ENCODE data around the gene LOC128125822.
A peak's percentile ranks its signal among the peaks of the same experiment; 100 is the strongest.

Gene LOC128125822

GRCh38 chr6:63571361-63572043, 778 bp upstream of the LOC128125822 start:
- no peaks in the 10 kb centered on the region for H3K4me1 ChIP-seq (ENCODE audit: control insufficient read depth, insufficient read depth, low read length)
- peaks cover 5% of the 10 kb centered on the region for H3K36me3 Mint-ChIP-seq (ENCODE audit: low read depth)
- peak overlapping the region; percentile 86 for H3K27ac Mint-ChIP-seq
- peak overlapping the region; percentile 91 for H3K27ac ChIP-seq (ENCODE audit: low read depth, low read length)
- H3K27me3 Mint-ChIP-seq (ENCODE audit: insufficient read depth) = peaks cover 51% of the 10 kb centered on the region
- 20 to 23% methylated on average over 14 to 20 of the region's 20 CpGs for WGBS, 2 experiments (ENCODE audit: insufficient coverage in 1 of 2, insufficient read length in 1 of 2)
- TF ChIP-seq, protein P1, sequence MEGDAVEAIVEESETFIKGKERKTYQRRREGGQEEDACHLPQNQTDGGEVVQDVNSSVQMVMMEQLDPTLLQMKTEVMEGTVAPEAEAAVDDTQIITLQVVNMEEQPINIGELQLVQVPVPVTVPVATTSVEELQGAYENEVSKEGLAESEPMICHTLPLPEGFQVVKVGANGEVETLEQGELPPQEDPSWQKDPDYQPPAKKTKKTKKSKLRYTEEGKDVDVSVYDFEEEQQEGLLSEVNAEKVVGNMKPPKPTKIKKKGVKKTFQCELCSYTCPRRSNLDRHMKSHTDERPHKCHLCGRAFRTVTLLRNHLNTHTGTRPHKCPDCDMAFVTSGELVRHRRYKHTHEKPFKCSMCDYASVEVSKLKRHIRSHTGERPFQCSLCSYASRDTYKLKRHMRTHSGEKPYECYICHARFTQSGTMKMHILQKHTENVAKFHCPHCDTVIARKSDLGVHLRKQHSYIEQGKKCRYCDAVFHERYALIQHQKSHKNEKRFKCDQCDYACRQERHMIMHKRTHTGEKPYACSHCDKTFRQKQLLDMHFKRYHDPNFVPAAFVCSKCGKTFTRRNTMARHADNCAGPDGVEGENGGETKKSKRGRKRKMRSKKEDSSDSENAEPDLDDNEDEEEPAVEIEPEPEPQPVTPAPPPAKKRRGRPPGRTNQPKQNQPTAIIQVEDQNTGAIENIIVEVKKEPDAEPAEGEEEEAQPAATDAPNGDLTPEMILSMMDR (conservative IDR thresholded peaks at IDR 0.05) = no peak
- H3K27me3 ChIP-seq (ENCODE audit: control insufficient read depth, insufficient read depth, low read length, poor library complexity, severe bottlenecking) = peaks cover 46% of the 10 kb centered on the region
- H3K4me3 ChIP-seq (ENCODE audit: low read length) = peak overlapping the region; percentile 88
- H3K9ac ChIP-seq (ENCODE audit: extremely low read depth, low read length, poor library complexity, severe bottlenecking) = peak overlapping the region; percentile 73
- DNase-seq = peak; percentile 70
- H3K4me3 Mint-ChIP-seq = peak overlapping the region; percentile 87
- peaks cover 11% of the 10 kb centered on the region for H3K9me3 ChIP-seq (ENCODE audit: control insufficient read depth, low read length)
- H3K9me3 Mint-ChIP-seq = peaks cover 2% of the 10 kb centered on the region
- peaks cover 21% of the 10 kb centered on the region for H3K4me1 Mint-ChIP-seq
- H3K36me3 ChIP-seq (ENCODE audit: control insufficient read depth, insufficient read depth, low read length) = peaks cover 5% of the 10 kb centered on the region

DNA sequence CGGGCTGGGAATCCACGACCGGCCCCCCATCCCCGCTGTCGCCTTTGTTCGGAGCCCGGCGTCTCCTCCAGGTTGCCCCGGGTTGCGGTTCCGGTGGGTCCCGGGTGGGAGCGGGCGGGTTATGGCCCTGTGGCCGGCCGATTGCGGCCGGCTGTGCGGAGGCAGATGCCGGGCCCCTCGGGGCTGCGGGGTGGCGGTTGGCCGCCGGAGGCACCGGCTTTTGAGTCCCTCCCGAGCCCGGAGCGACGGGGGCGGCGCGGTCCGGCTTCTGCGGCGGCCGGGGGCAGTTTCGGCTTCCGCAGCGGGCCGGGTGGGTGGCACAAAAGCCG, 431 bp downstream of the LOC128125822 start:
- Histone ChIP-seq H3K4me1 (ENCODE audit: control insufficient read depth, insufficient read depth, low read length) (no peaks in the 10 kb centered on the region), H3K9me3 (ENCODE audit: control insufficient read depth, low read length) (peaks cover 2% of the 10 kb centered on the region), H3K9ac (ENCODE audit: extremely low read depth, low read length, poor library complexity, severe bottlenecking) (peak overlapping the region; percentile 96), H3K27ac (ENCODE audit: low read depth, low read length) (peak overlapping the region; percentile 93), H3K4me3 (ENCODE audit: low read length) (peak overlapping the region; percentile 91), H3K36me3 (ENCODE audit: control insufficient read depth, insufficient read depth, low read length) (peaks cover 16% of the 10 kb centered on the region), H3K27me3 (ENCODE audit: control insufficient read depth, insufficient read depth, low read length, poor library complexity, severe bottlenecking) (peaks cover 37% of the 10 kb centered on the region)
- H3K4me3 Mint-ChIP-seq = peak overlapping the region; percentile 87
- 0% methylated on average over 12 to 42 of the region's 42 CpGs for WGBS, 2 experiments (ENCODE audit: insufficient coverage in 1 of 2, insufficient read length in 1 of 2)
- H3K36me3 Mint-ChIP-seq (ENCODE audit: low read depth) = peaks cover 15% of the 10 kb centered on the region
- no peak for DNase-seq
- peak overlapping the region; percentile 96 for H3K27ac Mint-ChIP-seq
- peaks cover 21% of the 10 kb centered on the region for H3K4me1 Mint-ChIP-seq
- H3K9me3 Mint-ChIP-seq = no peaks in the 10 kb centered on the region
- TF ChIP-seq, protein P1 (conservative IDR thresholded peaks at IDR 0.05) = no peak
- H3K27me3 Mint-ChIP-seq (ENCODE audit: insufficient read depth) = peaks cover 41% of the 10 kb centered on the region

DNA sequence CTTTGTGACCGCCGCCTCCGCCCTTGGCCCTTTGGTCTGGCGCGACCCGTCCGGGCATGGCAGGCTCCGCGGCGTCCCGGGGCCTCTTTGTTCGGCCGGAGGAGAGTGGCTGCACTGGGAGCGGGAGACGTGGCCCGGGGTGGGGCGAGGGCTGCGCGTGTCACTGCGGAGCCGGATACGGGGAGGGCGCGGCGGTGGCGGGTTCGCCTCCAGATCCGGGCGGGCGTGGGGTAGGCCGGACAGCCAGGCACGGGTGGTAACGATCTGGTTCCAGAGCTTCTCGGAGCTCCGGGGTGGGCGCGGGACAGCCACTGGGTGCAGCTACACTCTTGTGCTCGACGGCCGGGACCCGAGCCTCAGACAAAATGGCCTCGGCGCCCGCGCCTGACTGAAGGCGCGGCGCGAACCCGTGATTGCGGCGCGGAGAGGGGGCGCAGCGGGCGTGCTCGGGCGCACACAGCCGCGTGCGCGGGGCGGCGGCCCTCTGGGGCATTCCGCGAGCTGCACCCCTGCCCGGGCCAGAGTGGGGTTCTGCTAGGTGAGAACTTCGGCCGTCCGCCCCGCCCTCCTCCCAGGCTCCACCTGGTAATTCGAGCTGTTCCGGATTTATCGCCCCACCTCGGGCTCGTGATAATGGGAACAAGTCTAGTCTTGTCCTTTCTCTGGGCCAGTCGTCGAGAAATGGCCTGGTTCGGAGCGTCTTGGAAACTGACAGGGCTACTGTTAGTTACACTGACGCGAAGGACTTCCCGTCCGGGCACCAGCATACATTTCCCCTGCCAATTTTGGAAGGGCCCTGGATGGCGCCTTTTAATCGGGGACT, 1.0 kb downstream of the LOC128125822 start:
- Mint-ChIP-seq H3K27ac (peak overlapping the region; percentile 96), H3K4me1 (peaks cover 21% of the 10 kb centered on the region), H3K9me3 (no peaks in the 10 kb centered on the region), H3K4me3 (peak overlapping the region; percentile 87), H3K27me3 (ENCODE audit: insufficient read depth) (peaks cover 35% of the 10 kb centered on the region), H3K36me3 (ENCODE audit: low read depth) (peaks cover 15% of the 10 kb centered on the region)
- Histone ChIP-seq H3K4me3 (ENCODE audit: low read length) (peak overlapping the region; percentile 91), H3K9ac (ENCODE audit: extremely low read depth, low read length, poor library complexity, severe bottlenecking) (peak overlapping the region; percentile 96), H3K27me3 (ENCODE audit: control insufficient read depth, insufficient read depth, low read length, poor library complexity, severe bottlenecking) (peaks cover 31% of the 10 kb centered on the region), H3K36me3 (ENCODE audit: control insufficient read depth, insufficient read depth, low read length) (peaks cover 21% of the 10 kb centered on the region), H3K4me1 (ENCODE audit: control insufficient read depth, insufficient read depth, low read length) (no peaks in the 10 kb centered on the region), H3K27ac (ENCODE audit: low read depth, low read length) (peak overlapping the region; percentile 93), H3K9me3 (ENCODE audit: control insufficient read depth, low read length) (no peaks in the 10 kb centered on the region)
- TF ChIP-seq, protein P1 (conservative IDR thresholded peaks at IDR 0.05) = no peak
- WGBS, 2 experiments (ENCODE audit: insufficient coverage in 1 of 2, insufficient read length in 1 of 2) = 0 to 1% methylated on average over 23 to 86 of the region's 86 CpGs
- DNase-seq = peak; percentile 96
